Right lung (tissue), 5 donors: ENCODE data around the gene ABCC4. TPM values are rescaled to one million over a fixed set of nuclear protein-coding genes. Genes with fewer than 3 reads are reported as not detected.
"Not testable (repeated sequence)": the region's sequence is repeated elsewhere in the genome, so short reads cannot be mapped to it uniquely, and the experiment has no call there.

Source experiments
- DNase-seq, 2 donors: peaks; one replicate each; pipeline ENCODE4 v3.0.0-alpha.2; 2013
- polyA plus RNA-seq, 5 donors: library from polyadenylated mRNA; unstranded; fragments of 120-200 nt; gene quantifications; one replicate each; pipeline versions ENCODE4 v1.2.1 to v1.2.3, GENCODE V29; 2013; ENCODE audit warnings: inconsistent platforms in 1 of 5, low replicate concordance in 1 of 5; ENCODE audit not compliant: insufficient read length in 5 of 5, insufficient read depth in 1 of 5

Gene ABCC4
- polyA plus RNA-seq, 5 donors = 26.3 to 53.0 (median 42.0) TPM

DNA sequence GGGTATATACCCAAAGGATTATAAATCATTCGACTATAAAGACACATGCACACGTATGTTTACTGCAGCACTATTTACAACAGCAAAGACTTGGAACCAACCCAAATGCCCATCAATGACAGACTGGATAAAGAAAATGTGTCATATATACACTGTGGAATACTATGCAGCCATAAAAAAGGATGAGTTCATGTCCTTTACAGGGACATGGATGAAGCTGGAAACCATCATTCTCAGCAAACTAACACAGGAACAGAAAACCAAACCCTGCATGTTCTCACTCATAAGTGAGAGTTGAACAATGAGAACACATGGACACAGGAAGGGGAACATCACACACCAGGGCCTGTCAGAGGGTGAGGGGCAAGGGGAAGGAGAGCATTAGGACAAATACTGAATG, 102.6 kb downstream of the ABCC4 start:
- DNase-seq = not testable (repeated sequence)

DNA sequence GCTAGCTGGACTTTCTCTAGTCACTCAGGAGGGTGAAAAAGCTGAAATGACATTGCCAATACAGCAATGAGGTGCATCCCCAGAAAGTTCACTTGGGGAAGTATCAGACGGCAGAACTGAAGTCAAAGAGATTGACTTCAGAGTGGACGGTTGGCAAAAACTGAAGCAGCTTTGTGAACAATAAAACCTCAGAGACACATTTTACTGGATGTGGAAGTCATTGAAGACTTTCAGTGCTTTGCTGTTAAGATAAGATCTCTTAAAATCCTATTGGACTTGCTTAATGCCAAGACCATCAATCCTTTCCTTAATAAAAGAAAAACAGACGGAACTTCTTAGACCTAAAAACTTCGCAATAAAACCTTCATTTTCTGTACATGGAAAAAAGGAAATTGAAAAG, 103.7 kb downstream of the ABCC4 start:
- DNase-seq = no peak

DNA sequence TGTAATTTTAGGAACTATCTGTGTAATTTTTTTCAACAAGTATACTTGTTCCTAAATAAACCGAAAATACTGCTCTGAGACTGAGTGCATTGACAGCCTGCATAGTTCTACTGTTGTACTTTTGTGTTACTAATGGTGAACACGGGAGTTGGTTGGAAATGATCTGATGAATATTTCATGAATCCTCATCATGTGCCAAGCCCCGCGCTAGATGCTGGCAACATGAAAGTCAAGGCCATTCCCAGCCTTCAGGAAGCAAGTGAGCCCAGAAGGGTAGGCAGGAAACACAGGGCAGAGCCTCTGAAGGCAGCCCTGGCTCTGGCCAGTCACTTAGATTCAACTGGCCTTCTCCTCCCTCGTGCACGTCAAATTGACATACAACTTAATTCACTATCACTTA, 106.1 kb downstream of the ABCC4 start:
- DNase-seq = no peak

DNA sequence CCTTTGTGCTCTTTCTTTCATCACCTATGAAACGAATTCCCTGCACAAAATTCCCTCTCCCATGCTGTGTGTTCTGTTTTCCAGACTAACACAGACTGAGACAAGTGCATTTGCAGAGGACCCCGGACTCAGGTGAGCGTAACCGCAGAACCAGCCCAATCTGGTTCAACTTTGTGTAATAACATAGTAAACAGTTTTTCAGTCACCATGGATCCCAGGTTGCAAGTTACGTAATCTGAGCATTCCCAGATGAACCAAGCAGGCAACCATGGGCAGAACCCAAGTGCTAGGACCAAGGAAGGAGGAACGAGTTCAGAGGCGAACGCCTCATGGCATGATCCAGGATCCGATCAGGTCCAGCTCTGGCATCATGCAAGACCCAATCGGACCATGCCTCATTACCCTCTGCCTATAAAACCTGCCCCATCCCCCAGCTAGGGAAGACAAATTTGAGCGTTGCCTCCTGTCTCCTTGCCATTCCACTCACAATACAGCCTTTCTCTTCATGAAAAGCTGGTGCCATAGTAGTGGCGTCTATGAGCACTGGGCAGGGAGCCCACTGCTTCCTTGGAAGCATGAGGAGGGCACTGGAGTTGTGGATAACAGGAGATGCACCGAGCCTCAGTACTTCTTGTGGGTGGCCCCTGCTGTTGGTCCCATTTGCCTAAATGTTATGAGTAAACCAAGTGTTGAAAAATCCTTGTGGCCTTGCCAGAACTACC, 107.6 kb downstream of the ABCC4 start:
- DNase-seq = no peak

DNA sequence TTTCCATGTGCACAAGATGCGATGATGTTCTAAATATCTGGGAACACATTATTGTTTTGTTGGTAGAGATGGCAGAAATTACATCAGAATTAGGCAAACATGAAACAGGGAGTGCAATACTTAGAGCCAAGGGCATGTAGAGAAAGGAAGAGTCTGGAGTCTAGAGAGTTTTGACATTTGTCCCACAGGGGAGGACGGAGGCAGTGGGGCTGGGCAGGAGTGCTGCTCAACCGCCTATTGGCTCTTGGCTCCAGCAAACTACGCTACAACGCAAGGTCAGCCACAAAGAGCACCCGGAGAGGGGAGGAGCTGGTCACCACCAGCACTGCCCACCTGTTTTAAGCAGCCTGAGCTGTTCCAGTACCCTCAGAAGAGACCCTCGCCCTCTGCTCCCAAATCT, 108.3 kb downstream of the ABCC4 start:
- no peak for DNase-seq

DNA sequence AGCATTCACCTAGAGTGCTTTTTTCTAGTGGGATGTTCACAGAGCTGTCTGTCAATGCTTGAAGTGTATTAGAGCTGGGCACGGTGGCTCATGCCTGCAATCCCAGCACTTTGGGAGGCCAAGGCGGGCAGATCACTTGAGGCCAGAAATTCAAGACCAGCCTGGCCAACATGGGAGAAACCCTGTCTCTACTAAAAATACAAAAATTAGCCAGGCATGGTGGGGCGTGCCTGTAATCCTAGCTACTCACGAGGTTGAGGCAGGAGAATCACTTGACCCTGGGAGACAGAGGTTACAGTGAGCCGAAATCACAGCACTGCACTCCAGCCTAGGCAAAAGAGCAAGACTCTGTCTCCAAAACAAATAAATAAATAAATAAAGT, 108.7 kb downstream of the ABCC4 start:
- DNase-seq = not testable (repeated sequence)

DNA sequence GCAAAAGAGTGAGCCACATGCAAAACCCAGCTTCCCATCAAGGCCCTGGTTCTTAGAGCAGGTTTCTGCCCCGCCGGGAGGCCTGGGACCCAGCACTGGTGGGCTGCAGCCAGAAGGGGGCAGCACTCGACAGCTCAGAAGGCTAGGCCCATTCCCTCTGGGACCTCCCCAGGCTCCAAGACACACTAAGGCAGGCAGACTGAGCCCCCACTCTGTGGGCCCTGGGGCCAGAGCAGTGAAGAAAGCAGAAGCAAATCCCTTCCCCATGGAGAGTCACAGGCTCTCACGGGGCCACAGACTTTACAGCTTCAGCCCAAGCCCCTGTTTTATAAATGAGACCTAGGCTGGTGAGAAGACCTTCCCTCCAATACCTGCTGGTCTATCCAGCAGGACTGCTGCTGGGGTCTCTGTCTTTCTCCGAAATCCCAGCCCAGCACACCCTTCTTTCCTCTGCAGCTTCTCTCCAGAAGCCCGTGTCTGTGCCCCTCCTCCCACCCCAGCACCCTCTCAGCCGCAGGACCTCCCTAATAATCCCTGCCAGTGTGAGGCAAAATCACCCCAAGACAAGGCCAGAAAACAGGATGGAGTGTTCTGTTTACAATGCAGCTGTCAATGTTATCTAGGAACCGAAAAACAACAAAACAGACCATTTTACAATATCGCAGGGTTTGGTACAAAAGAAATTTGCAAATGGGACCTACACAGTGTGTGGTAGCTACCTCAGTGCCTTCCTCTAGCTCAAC, 109.3 kb downstream of the ABCC4 start:
- DNase-seq = peak; percentile 68 to 73

DNA sequence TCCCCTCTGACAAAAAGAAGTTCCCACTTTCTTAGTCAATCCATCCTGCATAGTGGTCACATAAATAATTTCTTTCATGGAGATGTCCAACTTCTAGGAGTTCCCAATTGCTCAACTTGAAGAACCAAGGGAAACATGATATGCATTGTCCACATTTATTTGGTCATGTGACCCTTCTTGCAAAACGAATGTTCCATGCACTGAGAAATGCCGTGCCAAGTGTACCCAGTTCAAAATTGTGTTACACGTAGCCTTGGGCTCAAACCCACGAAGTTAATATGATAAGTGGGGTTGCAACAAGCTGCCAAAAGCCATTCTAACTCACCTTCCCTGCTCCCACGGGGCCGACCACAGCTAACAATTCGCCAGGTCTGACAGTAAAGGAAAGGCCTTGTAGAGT, 113.1 kb downstream of the ABCC4 start:
- DNase-seq = no peak

DNA sequence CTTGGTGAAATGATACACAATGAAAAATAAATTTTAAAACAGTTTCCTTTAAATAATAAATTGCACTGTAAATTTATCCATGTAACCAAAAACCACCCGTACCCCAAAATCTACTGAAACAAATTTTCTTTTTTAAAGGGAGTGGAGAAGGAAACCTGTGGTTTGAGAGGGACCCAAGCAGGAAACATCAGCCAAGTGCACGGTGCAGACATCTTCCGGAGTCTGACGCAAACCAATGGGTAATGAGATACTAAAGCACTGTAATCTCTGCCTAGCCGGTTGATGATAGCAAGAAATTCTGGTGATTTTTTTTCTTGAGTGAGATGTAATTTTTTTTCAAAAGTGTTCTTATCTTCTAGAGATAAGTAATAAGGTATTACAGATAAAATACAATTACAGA, 115.4 kb downstream of the ABCC4 start:
- DNase-seq = no peak

DNA sequence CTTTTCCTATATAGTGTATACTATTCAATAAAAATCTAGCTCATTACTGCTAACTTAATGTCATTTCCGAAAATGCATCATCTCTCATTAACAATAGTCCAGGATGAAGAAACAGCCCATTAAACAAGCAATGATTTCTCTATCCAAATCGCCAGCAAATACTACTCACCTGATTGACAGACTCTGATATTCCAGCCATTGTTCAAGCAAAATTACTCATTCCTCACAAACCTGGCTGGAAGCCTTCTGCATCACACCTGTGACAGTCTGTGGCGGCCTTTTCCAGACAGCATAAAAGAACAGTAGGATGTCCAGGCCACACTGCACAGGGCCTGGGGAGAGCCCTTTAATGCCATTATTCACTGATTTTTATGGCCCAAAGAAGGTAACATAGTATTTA, 115.9 kb downstream of the ABCC4 start:
- no peak for DNase-seq

DNA sequence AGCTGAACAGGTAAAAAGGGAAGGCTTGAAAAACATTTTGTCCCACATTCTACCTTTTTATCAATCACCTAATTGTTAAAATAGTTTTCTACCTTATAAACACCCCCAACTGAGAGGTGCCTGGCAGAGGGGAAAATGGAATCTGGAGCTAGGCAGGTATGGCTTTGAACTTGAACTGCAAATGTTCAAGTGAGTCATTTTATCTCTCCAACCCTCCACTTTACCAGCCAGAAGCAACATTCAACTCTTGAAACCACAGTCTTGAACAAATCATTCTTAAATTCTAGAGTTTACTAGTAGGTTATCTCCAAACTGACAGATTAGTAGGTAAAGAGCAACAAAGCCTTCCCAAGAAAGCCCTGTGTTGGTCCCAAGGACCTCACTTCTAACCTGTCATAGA, 116.9 kb downstream of the ABCC4 start:
- DNase-seq = no peak

DNA sequence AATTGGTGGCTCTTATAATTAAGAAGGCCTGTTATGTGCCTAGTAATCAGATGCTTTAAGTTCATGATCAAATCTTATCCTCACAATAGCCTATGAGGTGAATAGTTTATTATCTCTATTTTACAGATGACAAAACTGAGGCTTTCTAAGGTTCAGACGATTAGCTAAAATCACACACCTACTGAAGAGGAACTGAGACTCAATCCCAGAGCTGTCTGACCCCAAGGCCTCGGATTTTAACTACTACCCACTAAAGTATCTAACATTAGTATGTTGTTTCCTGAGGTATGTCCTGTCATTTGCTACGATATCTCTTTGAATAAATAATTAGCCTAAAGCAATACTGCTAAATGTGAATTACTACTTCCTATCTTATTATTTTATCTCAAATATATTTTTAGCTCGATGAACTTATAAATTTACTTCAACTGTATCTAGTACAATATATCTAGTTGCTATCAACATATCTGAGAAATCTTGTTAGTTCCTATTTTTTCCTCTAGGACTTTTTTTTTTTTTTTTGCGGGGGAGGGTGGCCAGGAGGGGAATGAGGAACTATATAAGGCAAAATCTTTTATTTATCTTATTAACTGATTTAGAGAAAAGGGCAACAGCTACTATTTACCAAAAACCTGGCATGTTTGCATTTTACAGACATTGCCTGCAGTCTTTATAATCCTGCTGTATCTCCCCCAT, 118.5 kb downstream of the ABCC4 start:
- no peak for DNase-seq

DNA sequence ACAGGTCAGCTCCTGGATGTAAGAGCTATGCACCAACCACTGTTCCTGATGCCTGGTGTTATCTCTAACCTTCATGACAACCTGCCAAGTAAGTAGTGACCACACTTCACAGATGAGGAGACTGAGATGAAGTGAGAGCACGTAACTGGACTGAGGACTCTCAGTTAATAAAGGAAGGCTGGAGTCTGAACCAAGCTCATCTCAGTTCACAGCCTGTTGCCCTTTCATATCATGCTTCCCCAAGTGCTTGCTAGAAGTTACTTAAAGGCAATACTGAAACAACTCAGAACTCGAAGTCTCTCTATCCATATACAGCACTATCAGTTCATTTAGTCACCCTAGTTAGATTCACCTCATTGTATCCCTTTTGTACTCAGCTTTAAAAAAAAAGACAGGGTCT, 119.7 kb downstream of the ABCC4 start:
- DNase-seq = no peak

DNA sequence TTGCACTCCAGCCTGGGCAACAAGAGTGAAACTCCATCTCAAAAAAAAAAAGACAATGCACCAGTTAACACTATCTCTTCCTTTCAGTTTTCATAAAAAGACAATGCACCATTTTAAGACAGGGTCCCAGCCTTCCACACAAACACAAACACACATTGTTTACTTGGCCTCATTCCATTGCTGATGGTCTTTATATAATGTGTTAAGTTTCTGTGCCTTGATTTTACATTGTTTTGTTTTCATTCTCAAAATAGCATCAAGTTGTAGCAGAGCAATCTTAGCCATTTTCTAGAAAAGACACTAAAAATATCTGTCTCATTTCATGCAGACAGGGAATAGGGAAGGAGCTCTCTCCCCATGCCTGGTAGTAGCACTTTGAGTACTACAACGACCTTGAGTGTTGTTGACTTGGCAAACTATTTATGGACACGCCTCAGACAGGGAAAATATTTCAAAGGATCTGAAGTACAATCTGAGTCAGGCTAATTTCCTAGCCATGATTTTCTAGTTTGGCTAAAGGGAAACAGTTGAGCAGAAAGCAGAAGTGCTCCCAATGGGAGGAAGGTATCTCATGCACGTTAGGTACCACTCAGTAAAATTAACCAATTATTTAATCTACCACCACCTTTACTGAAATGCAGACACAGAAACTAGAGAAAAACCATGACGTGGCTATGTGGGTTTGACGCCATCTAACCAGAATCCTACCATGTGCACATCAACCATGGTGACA, 120.6 kb downstream of the ABCC4 start:
- DNase-seq = no peak

DNA sequence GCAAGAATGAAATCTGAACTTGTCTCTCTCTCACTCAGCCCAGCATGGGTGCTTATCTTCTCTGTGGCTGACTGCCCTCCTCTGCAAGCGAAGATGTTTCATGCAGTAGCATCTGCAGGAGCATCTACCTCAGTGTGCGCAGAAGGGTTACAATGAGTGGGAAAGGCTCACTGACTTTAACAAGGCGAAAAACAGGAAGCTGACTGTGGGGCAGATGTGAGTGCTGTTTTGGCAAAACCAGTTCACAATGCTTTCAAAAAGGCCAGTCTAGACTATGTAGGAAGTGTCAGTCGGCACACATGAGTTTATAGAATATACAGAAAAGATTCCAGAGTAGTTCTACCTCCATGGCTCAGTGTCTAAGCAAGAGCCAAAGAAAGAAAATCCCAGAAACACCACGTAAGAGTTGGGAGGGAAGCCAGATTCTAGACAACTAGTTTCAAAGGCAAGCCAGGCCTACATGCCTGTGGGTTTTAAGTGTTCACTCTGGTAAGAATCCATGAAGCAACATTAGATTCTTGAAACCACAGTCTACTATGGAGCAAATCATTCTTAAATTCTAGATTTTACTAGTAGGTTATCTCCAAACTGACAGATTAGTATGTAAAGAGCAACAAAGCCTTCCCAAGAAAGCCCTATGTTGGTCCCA, 124.5 kb downstream of the ABCC4 start:
- no peak for DNase-seq

DNA sequence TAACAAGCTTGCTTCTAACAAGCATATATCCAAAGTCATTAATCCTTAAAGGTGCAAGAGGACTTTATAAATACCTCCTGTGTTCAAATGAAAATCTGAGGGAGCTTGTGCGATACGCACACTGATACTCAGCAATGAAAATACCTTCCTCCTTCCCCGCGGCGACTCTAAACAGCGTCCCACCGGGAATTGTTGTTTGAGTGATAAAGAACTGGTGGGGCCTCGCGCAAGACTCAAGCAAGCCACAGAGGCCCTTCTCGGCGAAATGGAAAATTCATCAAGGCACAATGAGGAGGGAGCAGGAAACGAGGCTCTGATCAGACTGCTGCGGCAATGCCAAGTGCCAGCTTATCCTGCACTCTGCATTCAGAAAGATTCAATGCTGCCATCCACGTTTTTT, 126.7 kb downstream of the ABCC4 start:
- DNase-seq = no peak

DNA sequence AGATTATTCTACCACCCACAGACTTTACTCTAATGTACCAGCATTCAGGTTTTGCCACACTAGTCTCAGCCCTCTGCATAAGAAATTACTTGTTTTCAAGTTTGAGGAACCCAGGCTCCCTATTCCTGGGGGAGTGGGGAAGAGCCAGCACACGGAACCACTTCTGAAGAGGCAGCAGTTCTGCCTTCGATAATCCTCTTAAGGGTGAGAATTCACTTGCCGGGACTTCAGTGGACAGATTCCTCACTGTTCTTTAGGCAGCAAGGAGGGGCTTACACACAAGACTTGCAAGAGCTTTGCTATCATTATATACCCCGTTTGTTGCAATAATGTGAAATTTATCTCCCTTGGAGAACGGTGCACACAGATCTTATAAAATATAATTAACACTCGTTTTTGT, 133.1 kb downstream of the ABCC4 start:
- no peak for DNase-seq

DNA sequence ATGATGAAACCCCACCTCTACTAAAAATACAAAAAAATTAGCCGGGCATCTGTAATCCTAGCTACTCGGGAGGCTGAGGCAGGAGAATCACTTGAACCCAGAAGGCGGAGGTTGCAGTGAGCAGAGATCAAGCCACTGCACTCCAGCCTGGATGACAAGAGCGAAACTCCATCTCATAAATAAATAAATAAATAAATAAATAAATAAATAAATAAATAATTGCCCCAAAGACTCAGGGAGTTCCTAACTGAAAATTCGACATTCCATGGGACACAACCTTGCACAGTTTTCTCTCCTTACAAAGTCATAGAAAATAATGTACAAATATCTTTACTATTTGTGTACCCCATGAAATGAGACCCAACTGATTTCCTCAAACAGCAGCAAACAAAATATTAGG, 134.2 kb downstream of the ABCC4 start:
- DNase-seq = not testable (repeated sequence)

DNA sequence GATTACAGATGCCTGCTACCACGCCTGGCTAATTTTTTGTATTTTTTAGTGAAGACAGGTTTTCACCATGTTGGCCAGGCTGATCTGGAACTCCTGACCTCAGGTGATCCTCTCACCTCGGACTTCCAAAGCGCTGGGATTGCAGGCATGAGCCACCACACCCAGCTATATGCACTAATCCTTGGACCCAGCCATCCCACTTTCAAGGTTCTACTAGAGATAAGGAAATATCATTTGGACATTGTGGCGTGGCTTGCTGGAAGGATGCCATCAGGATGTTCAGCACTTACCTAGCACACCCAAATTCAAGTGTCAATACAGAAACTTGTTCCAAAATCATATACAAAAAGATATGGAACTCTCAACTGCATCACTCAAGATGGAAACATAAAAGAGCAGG, 136.4 kb downstream of the ABCC4 start:
- DNase-seq = no peak

DNA sequence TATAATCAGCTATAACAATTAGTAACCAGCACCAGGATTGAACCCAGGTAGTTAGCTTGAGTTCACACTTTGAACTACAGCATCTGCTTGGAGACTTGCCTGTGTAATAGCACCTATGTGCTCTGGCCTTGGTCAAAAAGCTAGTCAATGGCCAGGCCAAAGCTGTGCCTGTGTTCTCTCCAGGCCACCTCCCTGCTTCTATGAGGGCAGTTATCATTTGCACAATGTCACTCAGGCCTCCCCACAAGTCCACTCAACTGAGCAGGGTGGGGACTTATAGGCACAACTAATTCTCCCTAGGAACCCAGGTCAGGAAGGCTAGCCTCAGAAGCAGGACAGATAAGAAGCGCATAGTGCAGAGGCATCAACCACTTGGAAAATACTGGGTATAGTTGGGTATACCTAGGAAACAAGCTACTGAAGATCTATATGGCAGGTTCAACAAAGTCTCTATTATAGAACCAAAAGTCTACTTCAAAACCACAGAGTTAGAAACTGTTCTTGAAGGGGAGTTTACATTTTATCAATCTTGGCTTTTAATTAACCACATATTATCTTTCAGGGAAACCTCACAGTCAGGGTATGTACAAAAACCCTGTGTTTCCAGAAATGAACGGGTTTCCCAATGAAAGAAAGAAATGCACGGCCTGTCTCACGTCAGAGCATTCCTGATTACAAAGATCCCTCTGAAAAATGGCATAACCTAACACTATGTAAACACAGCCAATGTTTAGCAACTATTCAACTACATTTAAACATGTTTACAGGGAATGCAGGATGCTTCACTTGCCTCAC, 140.9 kb downstream of the ABCC4 start:
- no peak for DNase-seq

DNA sequence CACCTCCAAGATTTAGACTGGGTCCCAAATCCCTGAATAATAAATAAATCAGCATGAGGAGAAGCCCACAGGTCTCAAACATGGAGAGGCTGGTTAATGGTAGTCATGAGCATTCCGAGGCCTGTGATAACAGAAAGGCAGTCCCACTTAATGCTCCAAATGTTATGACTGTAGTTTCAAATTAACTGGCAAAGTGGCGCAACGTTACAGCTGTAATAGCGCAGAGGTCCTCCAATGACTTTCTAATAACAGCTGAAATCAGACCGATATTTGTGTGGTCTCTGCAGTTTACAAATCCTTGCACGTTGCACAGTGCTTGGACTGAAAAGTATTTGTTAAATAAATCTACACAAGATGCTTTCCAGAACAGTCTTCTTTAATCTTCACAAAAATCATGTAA, 141.8 kb downstream of the ABCC4 start:
- peak; percentile 30 to 51 for DNase-seq
